ENCODE data around the gene CLDND2.

GRCh38 chr19:51398096-51398704, 29.4 kb upstream of the CLDND2 start:
- TF ChIP-seq CTCF (IDR thresholded peaks at IDR 0.05) (peak in 3 of 7 experiments; percentile 18 to 32 (median 28)), EP300 (IDR thresholded peaks at IDR 0.05) (no peak), POLR2A (IDR thresholded peaks at IDR 0.05) (no peak), POLR2AphosphoS5 (IDR thresholded peaks at IDR 0.05) (no peak)

Data from stomach (tissue), 4 donors.